GM18519 (cell line): ENCODE measurements around the gene NABP1.

Experiments
- ATAC-seq: cut with Tn5 transposase; IDR thresholded peaks from one replicate; pipeline ENCODE4 v1.9.1; 2021; ENCODE audit warnings: mild to moderate bottlenecking, moderate library complexity; ENCODE audit not compliant: unreplicated experiment, low FRiP score

The NABP1 gene

DNA sequence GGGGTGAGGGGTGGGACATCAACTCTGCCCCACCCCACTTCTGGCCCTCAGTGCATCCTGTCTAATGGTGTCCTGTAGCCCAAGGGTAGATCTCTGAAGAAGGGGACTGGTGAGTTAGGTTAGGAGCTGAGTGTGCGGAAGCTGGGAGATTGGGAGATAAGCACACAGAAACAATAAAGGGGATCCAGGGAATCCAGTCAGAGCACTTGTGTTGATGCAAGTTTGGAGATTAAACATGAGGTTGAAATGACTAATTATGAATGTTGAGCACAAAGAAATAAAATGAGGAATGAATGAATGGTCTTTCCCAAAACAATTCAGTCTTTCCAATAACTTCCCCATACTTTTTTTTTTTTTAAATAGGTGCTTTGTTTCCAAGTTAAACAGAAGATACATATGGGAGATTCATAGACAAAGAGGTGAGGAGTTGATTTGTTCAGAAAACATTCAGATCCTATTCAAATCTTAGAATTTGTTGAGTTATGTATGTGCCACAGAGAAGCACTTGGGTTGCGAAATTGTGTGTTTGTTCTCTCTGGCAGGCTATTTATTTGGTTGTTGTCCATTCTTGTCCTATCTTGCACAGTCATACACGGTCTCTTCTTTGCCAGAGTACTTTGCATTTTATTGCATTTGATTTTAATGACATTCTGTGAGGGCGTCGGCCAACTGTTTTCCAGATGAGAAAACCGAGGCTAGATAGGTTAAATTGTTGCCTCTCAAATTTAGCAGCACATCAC, 31.6 kb upstream of the NABP1 start:
- ATAC-seq: no peak

DNA sequence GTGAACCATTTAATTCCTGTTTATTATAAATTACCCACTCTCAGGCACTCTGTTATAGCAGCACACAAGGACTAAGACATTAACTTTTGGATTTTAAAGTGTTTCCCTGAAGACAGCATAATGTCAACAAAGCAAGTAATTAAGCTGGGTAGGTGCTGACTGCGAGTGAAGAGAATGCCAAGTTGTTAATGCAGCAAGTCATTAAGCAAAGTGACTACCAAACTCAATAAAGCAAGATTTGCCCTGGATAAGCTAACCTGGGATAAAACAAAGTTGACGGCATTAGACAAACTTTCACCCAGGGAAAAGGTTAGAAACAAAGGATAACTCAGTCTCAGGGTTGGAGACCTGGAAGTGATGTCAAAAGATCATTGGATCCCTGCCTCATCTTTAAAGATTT, 28.4 kb upstream of the NABP1 start:
- no peak for ATAC-seq

DNA sequence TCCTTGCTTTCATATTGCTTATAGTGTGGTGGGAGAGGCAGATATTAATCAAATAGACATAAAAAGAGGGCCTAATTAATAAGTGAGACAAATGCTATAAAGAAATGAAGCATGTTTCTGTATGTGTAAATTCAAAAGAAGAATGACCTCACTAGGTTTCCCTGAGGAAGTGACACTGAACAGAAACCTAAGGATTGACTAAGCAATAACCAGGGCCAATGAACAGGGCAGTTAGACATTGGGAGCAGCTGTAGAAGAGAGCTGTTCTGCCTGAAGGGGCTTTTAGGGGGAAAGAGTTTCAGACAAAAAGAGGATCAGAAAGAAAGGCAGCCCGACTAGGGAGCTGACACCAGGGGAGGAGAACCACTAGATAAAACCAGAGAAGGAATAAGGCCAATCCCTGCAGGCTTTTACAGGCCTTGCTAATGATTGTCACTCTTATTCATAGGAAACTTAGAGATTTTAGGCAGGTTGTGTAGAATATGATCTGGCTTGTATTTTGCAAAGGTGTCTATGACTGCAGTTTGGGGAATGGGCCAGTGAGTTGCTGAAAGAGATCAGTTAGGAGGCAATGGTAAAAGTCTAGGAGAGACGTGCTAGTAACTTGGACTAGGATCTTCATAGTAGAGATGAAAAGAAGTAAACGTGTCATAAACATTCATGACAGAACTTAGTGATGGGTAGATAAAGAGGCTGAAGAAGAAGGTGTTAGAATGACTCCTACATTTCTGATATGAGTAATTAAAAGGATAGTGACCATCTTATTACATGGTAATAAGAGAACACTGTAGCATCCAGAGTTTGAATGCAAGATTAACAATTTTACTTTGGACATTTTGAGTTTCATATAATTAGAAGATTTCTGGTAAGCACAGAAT, 26.8 kb upstream of the NABP1 start:
- peak; percentile 97 for ATAC-seq

DNA sequence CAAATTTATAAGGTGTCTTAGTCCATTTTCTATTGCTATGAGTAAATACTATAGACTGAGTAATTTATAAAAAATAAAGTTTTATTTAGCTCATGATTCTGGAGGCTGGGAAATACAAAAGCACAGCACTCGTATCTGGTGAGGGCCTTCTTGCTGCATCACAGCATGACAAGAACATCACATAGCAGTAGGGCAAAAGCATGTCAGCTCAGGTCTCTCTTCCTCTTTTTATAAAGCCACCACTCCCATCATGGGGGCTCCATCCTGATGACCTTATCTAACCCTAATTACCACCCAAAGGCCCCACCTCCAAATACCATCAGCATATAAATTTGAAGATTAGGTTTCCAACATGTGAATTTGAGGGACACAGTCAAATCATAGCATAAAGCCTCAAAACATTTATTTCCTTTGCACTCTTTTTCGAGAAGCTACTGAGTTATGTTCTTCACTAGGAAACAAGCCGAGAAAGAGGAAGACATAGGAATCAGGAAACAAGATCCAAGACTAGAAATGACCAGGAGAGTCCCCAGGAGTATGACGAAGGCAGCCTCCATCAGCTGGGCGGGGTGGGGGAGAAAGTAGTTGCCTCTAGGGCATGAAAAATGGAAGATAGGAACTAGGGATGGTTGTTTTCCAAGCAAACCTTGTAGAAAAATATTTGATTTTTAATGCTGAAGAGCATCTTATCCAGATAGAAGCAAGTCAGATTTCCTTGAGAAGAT, 24.1 kb upstream of the NABP1 start:
- ATAC-seq: no peak

DNA sequence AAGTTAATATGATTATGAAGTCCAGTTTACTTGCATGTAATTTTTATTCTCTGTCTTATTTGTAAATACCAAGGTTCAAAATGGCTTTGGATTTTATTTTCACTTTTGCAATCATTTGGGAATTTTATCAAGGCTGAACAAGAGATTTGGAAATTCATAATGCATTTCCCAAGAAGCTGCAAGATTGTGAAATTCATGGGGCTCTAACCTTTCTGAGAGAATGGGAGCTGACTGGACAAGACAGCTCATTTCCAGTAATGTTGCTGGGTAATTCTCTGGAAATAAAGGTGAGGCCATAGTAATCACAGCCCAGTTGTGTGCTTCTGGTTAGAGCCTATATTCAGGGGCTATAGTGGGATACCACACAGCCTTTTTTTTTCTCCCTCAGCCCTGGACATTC, 21.5 kb upstream of the NABP1 start:
- no peak for ATAC-seq

DNA sequence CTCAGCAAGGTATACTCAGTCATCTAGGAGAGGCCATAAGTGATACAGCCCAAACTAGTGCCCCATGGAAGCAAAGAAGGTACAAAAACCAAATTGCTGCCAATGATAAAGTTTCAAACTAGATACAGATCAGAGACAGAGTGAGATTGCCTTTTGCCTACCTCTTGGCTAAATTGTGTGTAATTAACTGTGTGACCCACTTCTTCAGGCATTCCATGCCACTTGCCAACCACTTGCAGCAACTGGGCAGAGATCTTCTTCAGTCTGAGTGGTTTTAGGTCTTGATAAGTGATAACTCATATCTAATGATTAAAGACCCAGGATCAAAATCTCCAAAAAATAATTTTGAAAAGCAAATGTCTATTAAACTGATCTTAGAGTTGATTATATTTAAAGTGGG, 21.1 kb upstream of the NABP1 start:
- no peak for ATAC-seq

DNA sequence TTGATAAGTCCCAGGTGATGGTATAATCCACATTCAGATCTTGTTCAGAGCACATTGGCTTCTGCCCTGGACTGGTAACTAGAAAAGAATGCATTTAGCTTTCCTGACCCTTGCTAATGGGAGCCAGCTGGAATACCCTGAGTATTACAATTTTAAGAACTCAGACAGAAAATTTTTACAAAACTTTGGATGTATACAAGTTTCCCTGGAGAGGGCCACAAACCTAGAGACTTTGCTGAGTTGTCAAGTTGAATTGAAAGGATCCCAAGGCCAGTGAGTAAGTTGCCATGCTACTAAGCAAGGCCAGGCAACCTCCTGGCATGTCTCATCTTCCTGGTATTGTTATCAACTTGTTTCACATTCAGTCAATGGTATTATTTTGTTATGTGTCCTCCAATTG, 20.0 kb upstream of the NABP1 start:
- ATAC-seq: no peak

DNA sequence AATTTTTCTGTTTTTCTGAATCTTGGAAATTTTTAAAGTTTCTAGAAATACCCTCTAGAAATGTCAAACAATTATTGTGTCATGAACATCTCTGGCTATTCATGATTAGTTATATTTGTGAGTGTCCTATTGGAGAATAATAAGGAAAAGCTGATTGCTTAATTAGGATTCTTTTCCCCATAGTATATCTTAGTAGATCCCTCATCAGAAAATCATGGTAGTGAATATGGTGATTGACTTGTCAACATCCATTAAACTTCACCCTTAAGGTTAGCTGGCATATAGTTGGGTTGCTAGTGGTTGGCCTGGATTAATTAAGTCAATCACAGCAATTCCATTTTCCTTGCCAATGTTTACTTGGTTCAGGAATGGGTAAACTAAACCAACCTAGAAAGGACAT, 18.7 kb upstream of the NABP1 start:
- no peak for ATAC-seq

- ATAC-seq: no peak
Measured at GRCh38 chr2:191660575-191660974, 17.4 kb upstream of the NABP1 start.

- ATAC-seq: no peak
Measured at GRCh38 chr2:191661097-191661924, 16.6 kb upstream of the NABP1 start.

DNA sequence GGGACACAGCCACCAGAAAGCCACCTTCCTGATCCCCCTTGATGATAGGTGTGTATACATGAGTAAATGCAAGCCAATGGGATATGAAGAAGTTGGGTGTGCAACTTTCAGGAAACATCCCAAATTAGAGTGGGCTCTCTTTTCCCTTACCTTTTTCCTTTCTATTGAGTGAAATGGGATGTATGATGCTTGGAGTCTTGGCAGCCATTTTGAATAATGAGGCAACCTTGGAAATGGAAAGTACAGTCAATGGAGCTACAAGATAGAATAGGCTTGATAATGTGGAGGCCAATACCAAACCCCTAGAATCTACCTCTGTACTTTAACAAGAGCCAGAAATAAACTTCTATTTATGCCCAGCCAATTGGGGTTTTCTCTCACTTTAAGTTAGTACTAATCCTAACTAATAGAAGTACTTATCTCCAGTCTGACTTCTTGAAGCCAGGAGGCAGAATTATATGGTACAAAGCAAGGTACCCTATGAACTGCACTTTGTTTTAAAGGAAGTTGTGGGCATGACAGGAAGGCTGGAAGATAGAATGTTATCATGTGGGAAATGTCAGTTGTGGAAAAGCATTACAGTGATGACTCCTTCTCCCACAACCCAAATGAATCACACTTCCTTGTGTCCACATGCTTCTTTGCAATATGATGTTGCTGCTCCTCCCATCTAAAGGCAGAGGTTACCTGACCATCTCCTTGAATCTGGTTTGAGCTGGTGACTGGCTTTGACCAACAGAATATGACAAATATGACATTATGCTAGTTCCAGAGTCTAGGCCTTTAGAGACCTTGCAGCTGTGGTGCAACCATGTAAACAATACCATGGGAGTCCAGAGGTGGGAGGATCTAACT, 12.9 kb upstream of the NABP1 start:
- ATAC-seq: no peak

DNA sequence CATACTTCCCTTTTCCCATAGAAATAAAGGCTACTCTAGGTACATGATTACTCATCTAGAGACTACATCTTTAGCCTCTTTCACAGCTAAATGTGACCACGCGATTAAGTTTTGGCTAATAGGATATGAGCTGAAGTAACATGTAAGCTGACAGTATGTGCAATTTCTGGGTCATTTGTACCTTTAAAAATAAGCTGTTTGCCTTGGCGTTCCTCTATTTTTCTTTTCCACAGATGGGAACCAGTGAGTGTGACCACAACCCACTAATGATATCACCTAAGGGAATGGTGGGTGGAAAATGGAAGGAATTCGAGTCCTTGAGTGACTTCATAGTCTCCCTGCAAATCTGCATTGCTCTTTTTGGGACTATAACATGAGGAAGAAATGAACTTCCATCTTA, 11.7 kb upstream of the NABP1 start:
- no peak for ATAC-seq

GRCh38 chr2:191666732-191667131, 11.2 kb upstream of the NABP1 start:
- ATAC-seq: peak; percentile 65

DNA sequence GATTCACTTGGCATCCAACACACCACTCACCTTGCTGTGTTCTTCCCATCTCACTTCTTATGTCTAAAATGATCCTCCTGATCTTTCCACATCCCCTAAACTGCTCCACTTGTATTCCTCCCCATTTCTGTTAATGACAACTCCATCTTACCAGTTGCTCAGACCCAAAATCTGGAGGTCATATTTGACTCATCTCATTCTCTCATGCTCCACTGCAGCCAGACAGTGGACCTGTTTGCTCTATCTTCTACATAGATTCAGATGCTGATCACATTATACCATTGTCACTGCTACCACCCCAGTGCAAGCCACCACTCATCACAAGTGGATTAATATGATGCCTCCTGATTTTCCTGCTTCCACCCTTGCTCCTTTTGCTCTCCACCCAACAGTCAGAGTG, 7.9 kb upstream of the NABP1 start:
- ATAC-seq: peak; percentile 74

DNA sequence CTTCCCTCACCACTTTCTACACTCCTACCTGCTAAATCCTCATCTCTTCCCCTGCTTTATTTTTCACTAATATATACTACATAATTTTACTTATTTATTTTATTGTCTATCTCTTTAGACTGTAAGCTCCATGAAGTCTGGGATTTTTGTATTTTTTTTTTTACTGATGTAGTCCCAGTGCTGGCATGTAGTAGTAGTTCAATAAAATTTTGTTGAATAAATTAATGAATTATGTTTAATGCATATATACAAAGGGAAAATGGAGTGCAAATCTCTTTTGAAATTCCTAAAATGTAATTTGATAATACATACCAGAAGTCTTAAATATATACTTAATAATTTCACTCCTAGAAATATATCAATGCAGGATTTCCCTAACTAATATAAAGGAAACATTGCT, 7.1 kb upstream of the NABP1 start:
- no peak for ATAC-seq

DNA sequence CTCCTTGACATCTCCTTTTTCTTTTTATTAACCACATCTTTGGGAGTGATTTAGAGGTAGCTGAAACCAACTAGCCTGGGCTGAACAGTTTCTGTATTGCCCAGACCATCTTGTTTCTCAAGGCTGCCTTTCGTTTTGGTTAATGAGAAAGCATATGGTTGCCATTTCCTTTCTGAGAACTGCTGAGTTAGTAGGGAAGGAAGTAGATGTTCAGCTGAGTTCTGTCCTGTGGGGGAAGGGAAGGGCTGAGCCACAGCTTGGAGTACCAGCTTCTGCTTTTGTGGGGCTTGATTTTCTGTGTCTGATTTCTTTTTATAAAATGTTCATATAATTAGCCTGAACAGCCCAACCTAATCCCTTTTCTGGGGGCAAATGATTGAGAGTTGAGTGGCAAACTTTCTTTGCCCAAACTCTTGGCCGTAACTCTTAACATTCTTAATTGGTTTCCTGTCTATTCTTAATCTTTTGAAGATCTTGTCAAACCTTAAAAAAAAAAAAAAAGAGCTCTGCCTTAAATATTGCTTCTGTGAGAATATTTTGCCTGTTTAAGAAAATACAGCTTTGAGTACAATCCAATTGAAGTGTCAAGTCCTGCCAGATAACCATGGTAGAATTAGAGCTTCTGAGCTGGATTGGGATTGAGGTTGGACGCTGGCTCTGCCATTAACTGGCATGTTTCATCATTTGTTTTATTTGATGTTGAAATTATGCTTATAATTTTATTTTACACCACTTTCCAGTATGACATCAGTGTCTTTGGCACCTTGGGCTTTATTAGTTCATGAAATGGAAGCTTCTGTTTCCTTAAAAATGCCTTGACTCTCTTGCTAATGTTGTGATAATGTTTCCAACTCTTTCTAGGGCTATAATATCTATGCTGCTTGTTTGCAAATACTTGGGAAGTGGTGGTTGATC, 1.9 kb upstream of the NABP1 start:
- peak; percentile 71 for ATAC-seq

DNA sequence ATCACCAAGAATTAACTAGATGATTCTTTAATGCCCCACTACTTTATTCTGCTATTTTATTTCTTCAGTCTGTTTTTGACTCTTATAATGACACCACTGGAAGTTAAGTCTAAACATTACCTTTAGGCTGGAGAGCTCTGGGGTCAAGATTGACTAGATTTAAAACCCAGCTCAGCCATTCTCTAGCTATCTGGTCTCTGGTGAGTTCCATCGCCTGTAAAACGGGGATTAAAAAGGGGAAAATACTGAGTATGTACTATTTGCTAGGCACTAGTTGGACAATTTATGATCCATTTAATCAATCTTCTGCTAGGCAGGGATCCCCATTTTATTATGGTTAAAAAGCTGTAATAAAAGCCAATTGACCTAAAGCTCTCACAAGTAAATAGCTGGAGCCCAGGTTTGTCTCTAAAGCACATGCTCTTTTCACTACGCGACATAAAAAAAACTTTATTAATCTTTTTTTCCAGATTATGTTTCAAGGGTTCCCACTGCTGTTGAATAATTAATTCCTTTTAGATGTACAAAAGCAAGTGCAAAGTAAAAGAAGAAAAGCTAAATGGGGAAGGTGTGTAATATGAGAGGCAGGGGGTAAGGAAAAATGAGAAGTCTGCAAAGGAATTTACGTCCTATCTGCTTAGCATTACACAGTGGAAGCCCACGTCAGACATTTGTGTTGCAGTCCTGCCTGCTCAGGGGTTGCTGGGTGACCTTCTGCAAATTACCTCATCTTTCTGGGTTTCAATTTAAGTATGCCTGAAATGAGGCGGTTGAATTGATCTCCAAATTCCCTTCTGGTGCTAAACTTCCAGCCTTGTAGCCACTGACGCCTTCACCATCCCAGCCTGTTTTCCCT, 918 bp upstream of the NABP1 start:
- ATAC-seq: peak; percentile 24
